HL-60/S4 treated with retinoic acid at 250 ng/mL for 4 days and 3 days (cell line): ENCODE results near the gene PAPSS1.
"Not testable (repeated sequence)": the region's sequence is repeated elsewhere in the genome, so short reads cannot be mapped to it uniquely, and the experiment has no call there.

Experiments
- in situ Hi-C: fragments of 300-500 bp; cut with MboI; formaldehyde crosslinking; loops from 2 replicates; pipeline ENCODE4 v1.7.0; 2022; ENCODE audit warnings: low sequenced_read_pairs

The PAPSS1 gene

GRCh38 chr4:107726131-107726925 is 6.3 kb upstream of the PAPSS1 start:
- in situ Hi-C loops = not testable (repeated sequence)

- in situ Hi-C loops = no loop called here
Measured at GRCh38 chr4:107725281-107725859, 5.3 kb upstream of the PAPSS1 start.

- in situ Hi-C loops = not testable (repeated sequence)
Measured at GRCh38 chr4:107723331-107723730, 3.3 kb upstream of the PAPSS1 start.

- in situ Hi-C loops = no loop called here
Measured at GRCh38 chr4:107721436-107722100, 1.5 kb upstream of the PAPSS1 start.

- in situ Hi-C loops = no loop called here
Measured at GRCh38 chr4:107719207-107719921, 670 bp downstream of the PAPSS1 start.

GRCh38 chr4:107718351-107718965 is 1.6 kb downstream of the PAPSS1 start:
- in situ Hi-C loops = no loop called here

- in situ Hi-C loops = no loop called here
Measured at GRCh38 chr4:107714256-107714655, 5.8 kb downstream of the PAPSS1 start.

GRCh38 chr4:107712236-107712635 is 7.8 kb downstream of the PAPSS1 start:
- in situ Hi-C loops = no loop called here

- in situ Hi-C loops = no loop called here
Measured at GRCh38 chr4:107711831-107712230, 8.2 kb downstream of the PAPSS1 start.

- in situ Hi-C loops = no loop called here
Measured at GRCh38 chr4:107710493-107711459, 9.3 kb downstream of the PAPSS1 start.

GRCh38 chr4:107709916-107710315 is 10.1 kb downstream of the PAPSS1 start:
- in situ Hi-C loops = no loop called here

GRCh38 chr4:107708225-107708624 is 11.8 kb downstream of the PAPSS1 start:
- in situ Hi-C loops = no loop called here

GRCh38 chr4:107705742-107706556 is 14.1 kb downstream of the PAPSS1 start:
- in situ Hi-C loops = no loop called here

- in situ Hi-C loops = no loop called here
Measured at GRCh38 chr4:107701565-107701964, 18.5 kb downstream of the PAPSS1 start.

GRCh38 chr4:107699466-107700206 is 20.4 kb downstream of the PAPSS1 start:
- in situ Hi-C loops = no loop called here

- in situ Hi-C loops = not testable (repeated sequence)
Measured at GRCh38 chr4:107696187-107696586, 23.8 kb downstream of the PAPSS1 start.

GRCh38 chr4:107693132-107693531 is 26.9 kb downstream of the PAPSS1 start:
- in situ Hi-C loops = no loop called here

GRCh38 chr4:107692202-107692601 is 27.8 kb downstream of the PAPSS1 start:
- in situ Hi-C loops = no loop called here
